Measurements from ENCODE around the gene NAA11.

NAA11 gene

GRCh38 chr4:79360006-79360405, 34.1 kb upstream of the NAA11 start:
- no peak overlapping the region for H3K4me3 ChIP-seq (ENCODE audit: low read depth in 1 of 2, low read length in 1 of 2)
- no peaks in the 10 kb centered on the region for H3K9me3 ChIP-seq
- TF ChIP-seq, protein P1, sequence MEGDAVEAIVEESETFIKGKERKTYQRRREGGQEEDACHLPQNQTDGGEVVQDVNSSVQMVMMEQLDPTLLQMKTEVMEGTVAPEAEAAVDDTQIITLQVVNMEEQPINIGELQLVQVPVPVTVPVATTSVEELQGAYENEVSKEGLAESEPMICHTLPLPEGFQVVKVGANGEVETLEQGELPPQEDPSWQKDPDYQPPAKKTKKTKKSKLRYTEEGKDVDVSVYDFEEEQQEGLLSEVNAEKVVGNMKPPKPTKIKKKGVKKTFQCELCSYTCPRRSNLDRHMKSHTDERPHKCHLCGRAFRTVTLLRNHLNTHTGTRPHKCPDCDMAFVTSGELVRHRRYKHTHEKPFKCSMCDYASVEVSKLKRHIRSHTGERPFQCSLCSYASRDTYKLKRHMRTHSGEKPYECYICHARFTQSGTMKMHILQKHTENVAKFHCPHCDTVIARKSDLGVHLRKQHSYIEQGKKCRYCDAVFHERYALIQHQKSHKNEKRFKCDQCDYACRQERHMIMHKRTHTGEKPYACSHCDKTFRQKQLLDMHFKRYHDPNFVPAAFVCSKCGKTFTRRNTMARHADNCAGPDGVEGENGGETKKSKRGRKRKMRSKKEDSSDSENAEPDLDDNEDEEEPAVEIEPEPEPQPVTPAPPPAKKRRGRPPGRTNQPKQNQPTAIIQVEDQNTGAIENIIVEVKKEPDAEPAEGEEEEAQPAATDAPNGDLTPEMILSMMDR (IDR thresholded peaks at IDR 0.05): no peak
- no peaks in the 10 kb centered on the region for H3K36me3 ChIP-seq
- no peak overlapping the region for H3K27ac ChIP-seq
- no peaks in the 10 kb centered on the region for H3K4me1 ChIP-seq (ENCODE audit: control insufficient read depth in 1 of 2, insufficient read depth in 1 of 2, low read depth in 1 of 2, low read length in 1 of 2)
- no peaks in the 10 kb centered on the region for H3K27me3 ChIP-seq

DNA sequence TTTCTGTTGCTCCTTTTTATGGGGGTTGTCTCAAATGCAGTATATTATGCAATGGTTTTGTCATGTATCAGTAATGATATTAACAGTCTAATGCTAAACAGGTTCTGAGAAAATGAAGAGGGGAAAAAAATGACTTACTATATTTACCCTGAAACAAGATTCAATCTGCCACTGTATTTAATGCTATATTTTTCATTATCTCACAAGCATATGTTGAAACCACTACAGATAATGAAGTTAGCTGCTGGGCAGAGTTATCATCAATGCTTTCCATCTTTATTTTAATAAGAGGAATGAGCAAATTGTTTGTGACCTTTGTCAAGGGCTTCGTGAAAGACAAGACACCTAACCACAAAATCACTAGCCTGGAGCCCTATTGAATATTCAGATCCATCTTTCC, 32.6 kb upstream of the NAA11 start:
- no peaks in the 10 kb centered on the region for H3K36me3 ChIP-seq
- TF ChIP-seq, protein P1 (IDR thresholded peaks at IDR 0.05): no peak
- no peak overlapping the region for H3K27ac ChIP-seq
- no peaks in the 10 kb centered on the region for H3K27me3 ChIP-seq
- H3K4me1 ChIP-seq (ENCODE audit: control insufficient read depth in 1 of 2, insufficient read depth in 1 of 2, low read depth in 1 of 2, low read length in 1 of 2): no peaks in the 10 kb centered on the region
- no peak overlapping the region for H3K4me3 ChIP-seq (ENCODE audit: low read depth in 1 of 2, low read length in 1 of 2)
- no peaks in the 10 kb centered on the region for H3K9me3 ChIP-seq

DNA sequence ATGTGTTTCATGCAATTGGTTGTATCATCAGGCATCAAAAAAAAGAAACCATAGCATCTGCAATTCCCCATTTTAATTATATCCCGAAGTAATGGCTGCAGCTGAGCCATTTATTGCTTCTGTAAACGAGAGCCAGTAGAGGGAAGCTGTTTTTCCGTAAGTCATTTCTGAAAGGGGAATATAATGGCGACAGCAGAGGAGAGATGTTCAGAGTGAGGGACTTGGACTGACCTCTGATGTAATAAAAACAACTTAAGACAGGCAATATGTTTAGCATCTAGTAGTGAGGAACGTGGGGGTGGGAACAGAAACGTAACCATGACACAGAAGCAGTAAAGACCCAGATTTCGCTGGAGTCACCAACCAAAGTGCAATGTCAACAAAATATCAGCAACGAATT, 31.5 kb upstream of the NAA11 start:
- Histone ChIP-seq H3K4me3 (ENCODE audit: low read depth in 1 of 2, low read length in 1 of 2) (no peak overlapping the region), H3K4me1 (ENCODE audit: control insufficient read depth in 1 of 2, insufficient read depth in 1 of 2, low read depth in 1 of 2, low read length in 1 of 2) (no peaks in the 10 kb centered on the region), H3K36me3 (no peaks in the 10 kb centered on the region), H3K9me3 (no peaks in the 10 kb centered on the region), H3K27me3 (no peaks in the 10 kb centered on the region), H3K27ac (no peak overlapping the region)
- TF ChIP-seq, protein P1 (IDR thresholded peaks at IDR 0.05): no peak

DNA sequence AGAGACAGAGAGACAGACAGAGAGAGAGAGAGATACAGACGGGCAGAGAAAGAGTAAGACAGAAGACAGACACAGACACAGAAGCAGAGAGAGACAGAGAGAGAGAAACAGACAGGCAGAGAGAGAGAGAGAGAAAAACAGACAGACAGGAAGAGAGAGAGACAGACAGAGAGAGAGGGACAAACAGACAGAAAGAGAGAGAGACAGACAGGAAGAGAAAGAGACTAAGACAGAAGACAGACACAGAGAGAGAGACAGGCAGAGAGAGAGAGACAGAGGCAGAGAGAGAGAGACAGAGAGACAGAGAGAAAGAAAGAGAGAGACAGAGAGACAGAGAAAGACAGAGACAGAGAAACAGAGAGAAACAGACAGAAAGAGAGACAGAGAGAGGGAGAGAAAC, 27.2 kb upstream of the NAA11 start:
- TF ChIP-seq, protein P1 (IDR thresholded peaks at IDR 0.05): no peak
- no peaks in the 10 kb centered on the region for H3K4me1 ChIP-seq (ENCODE audit: control insufficient read depth in 1 of 2, insufficient read depth in 1 of 2, low read depth in 1 of 2, low read length in 1 of 2)
- no peak overlapping the region for H3K4me3 ChIP-seq (ENCODE audit: low read depth in 1 of 2, low read length in 1 of 2)
- no peaks in the 10 kb centered on the region for H3K27me3 ChIP-seq
- no peaks in the 10 kb centered on the region for H3K36me3 ChIP-seq
- H3K9me3 ChIP-seq: no peaks in the 10 kb centered on the region
- no peak overlapping the region for H3K27ac ChIP-seq

DNA sequence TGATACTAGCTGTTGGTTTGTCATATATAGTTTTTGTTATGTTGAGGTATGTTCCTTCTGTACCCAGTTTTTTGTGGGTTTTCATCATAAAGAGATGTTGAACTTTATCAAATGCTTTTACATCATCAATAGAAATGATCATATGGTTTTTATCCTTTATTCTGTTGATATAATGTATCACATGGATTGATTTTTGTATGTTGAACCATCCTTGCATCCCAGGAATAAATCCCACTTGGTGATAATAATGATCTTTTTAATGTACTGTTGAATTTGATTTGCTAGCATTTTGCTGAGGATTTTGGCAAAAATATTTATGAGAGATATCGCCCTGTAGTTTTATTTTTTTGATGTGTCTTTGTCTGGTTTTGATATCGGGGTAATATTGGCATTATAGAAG, 22.5 kb upstream of the NAA11 start:
- no peaks in the 10 kb centered on the region for H3K36me3 ChIP-seq
- no peak overlapping the region for H3K27ac ChIP-seq
- H3K27me3 ChIP-seq: no peaks in the 10 kb centered on the region
- TF ChIP-seq, protein P1 (IDR thresholded peaks at IDR 0.05): no peak
- no peak overlapping the region for H3K4me3 ChIP-seq (ENCODE audit: low read depth in 1 of 2, low read length in 1 of 2)
- H3K9me3 ChIP-seq: no peaks in the 10 kb centered on the region
- H3K4me1 ChIP-seq (ENCODE audit: control insufficient read depth in 1 of 2, insufficient read depth in 1 of 2, low read depth in 1 of 2, low read length in 1 of 2): no peaks in the 10 kb centered on the region
